Nephron progenitor cell (in vitro differentiated cells): ENCODE measurements around the gene OR1I1.
A peak's percentile ranks its signal among the peaks of the same experiment; 100 is the strongest.
"Not testable (repeated sequence)": the region's sequence is repeated elsewhere in the genome, so short reads cannot be mapped to it uniquely, and the experiment has no call there.

Experiments used
- DNase-seq: peaks from one replicate; pipeline ENCODE4 v3.0.0; 2021
- H3K27ac Mint-ChIP-seq: 2 replicates; pipeline ENCODE4 v1.8.0; 2021; ENCODE audit warnings: mild to moderate bottlenecking, moderate library complexity, mixed read lengths
- H3K27me3 Mint-ChIP-seq: 2 replicates; pipeline ENCODE4 v1.8.0; 2021; ENCODE audit warnings: mild to moderate bottlenecking, low read depth, mixed read lengths; ENCODE audit not compliant: poor library complexity
- H3K36me3 Mint-ChIP-seq: 2 replicates; pipeline ENCODE4 v1.8.0; 2021; ENCODE audit warnings: low read depth, mixed read lengths
- H3K4me1 Mint-ChIP-seq: 2 replicates; pipeline ENCODE4 v1.8.0; 2021; ENCODE audit warnings: mixed read lengths
- H3K4me3 Mint-ChIP-seq: 2 replicates; pipeline ENCODE4 v1.8.0; 2021; ENCODE audit warnings: mild to moderate bottlenecking, moderate library complexity, mixed read lengths
- H3K9me3 Mint-ChIP-seq: 2 replicates; pipeline ENCODE4 v1.8.0; 2021; ENCODE audit warnings: mild to moderate bottlenecking, moderate library complexity, mixed read lengths
- CTCF ChIP-seq: fragments of 200-600 bp; sonication (generic); IDR thresholded peaks from 2 replicates; pipeline ENCODE4 v1.5.0; 2021; ENCODE audit warnings: antibody characterized with exemption

Gene OR1I1

GRCh38 chr19:15093001-15093400 lies 11.0 kb downstream of the OR1I1 start:
- peaks cover 18% of the 10 kb centered on the region for H3K27me3 Mint-ChIP-seq
- H3K4me3 Mint-ChIP-seq: no peak overlapping the region
- H3K27ac Mint-ChIP-seq: no peak overlapping the region
- no peaks in the 10 kb centered on the region for H3K9me3 Mint-ChIP-seq
- DNase-seq: no peak
- no peaks in the 10 kb centered on the region for H3K4me1 Mint-ChIP-seq
- no peaks in the 10 kb centered on the region for H3K36me3 Mint-ChIP-seq
- no peak for TF ChIP-seq CTCF

- Mint-ChIP-seq H3K27ac (no peak overlapping the region), H3K4me3 (no peak overlapping the region), H3K9me3 (peaks cover under 1% of the 10 kb centered on the region), H3K27me3 (peaks cover 26% of the 10 kb centered on the region), H3K36me3 (no peaks in the 10 kb centered on the region), H3K4me1 (no peaks in the 10 kb centered on the region)
- TF ChIP-seq CTCF: no peak
- DNase-seq: no peak
These were observed 14.2 kb downstream of the OR1I1 start for GRCh38 chr19:15096223-15096622.

GRCh38 chr19:15097980-15098379 lies 16.0 kb downstream of the OR1I1 start:
- H3K4me3 Mint-ChIP-seq, DNase-seq, H3K27ac Mint-ChIP-seq, H3K4me1 Mint-ChIP-seq, H3K36me3 Mint-ChIP-seq: not testable (repeated sequence)
- peaks cover 26% of the 10 kb centered on the region for H3K27me3 Mint-ChIP-seq
- peaks cover 13% of the 10 kb centered on the region for H3K9me3 Mint-ChIP-seq

- no peak for DNase-seq
- H3K36me3 Mint-ChIP-seq: peaks cover 6% of the 10 kb centered on the region
- no peak overlapping the region for H3K27ac Mint-ChIP-seq
- no peak for TF ChIP-seq CTCF
- peaks cover 18% of the 10 kb centered on the region for H3K9me3 Mint-ChIP-seq
- H3K4me3 Mint-ChIP-seq: no peak overlapping the region
- H3K4me1 Mint-ChIP-seq: no peaks in the 10 kb centered on the region
- H3K27me3 Mint-ChIP-seq: peaks cover 26% of the 10 kb centered on the region
These were observed 16.4 kb downstream of the OR1I1 start for GRCh38 chr19:15098460-15098859.

GRCh38 chr19:15099017-15099582 lies 17.1 kb downstream of the OR1I1 start:
- no peak for TF ChIP-seq CTCF
- H3K4me1 Mint-ChIP-seq: no peaks in the 10 kb centered on the region
- no peak for DNase-seq
- peaks cover 26% of the 10 kb centered on the region for H3K27me3 Mint-ChIP-seq
- H3K27ac Mint-ChIP-seq: no peak overlapping the region
- H3K36me3 Mint-ChIP-seq: peaks cover 8% of the 10 kb centered on the region
- peaks cover 24% of the 10 kb centered on the region for H3K9me3 Mint-ChIP-seq
- H3K4me3 Mint-ChIP-seq: no peak overlapping the region

GRCh38 chr19:15101479-15102082 lies 19.6 kb downstream of the OR1I1 start:
- H3K27me3 Mint-ChIP-seq: peaks cover 29% of the 10 kb centered on the region
- H3K4me3 Mint-ChIP-seq: no peak overlapping the region
- peak; percentile 46 for TF ChIP-seq CTCF
- no peak overlapping the region for H3K27ac Mint-ChIP-seq
- H3K4me1 Mint-ChIP-seq: peaks cover 2% of the 10 kb centered on the region
- DNase-seq: peak; percentile 49
- peaks cover 8% of the 10 kb centered on the region for H3K36me3 Mint-ChIP-seq
- H3K9me3 Mint-ChIP-seq: peaks cover 43% of the 10 kb centered on the region
